Loucy (cell line): ENCODE data around the gene RPL13.

Experiments used
- H2AFZ ChIP-seq: fragments of 200-600 bp; sonication (generic); 2 replicates; pipeline ENCODE4 v1.6.0; 2016; ENCODE audit warnings: antibody characterized with exemption, mild to moderate bottlenecking, low read length, moderate library complexity
- H3F3A ChIP-seq: fragments of 200-600 bp; 2 replicates; pipeline ENCODE4 v1.6.0; 2016; ENCODE audit warnings: antibody characterized with exemption, low read depth, mild to moderate bottlenecking
- H3K27me3 ChIP-seq: fragments of 200-600 bp; sonication (generic); 2 replicates; pipeline ENCODE4 v1.6.1; 2014; ENCODE audit warnings: low read length, mild to moderate bottlenecking; ENCODE audit not compliant: insufficient read depth, poor library complexity, severe bottlenecking
- H3K36me3 ChIP-seq: fragments of 200-600 bp; sonication (generic); 2 replicates; pipeline ENCODE4 v1.6.1; 2016; ENCODE audit warnings: low read length; ENCODE audit not compliant: insufficient read depth
- H3K4me1 ChIP-seq: fragments of 200-600 bp; sonication (generic); 2 replicates; pipeline ENCODE4 v1.5.1; 2014; ENCODE audit warnings: low read length, mild to moderate bottlenecking; ENCODE audit not compliant: insufficient read depth, poor library complexity, severe bottlenecking
- H3K4me2 ChIP-seq: fragments of 200-600 bp; sonication (generic); 2 replicates; pipeline ENCODE4 v1.6.0; 2014; ENCODE audit warnings: antibody characterized with exemption, low read length, low read depth, mild to moderate bottlenecking; ENCODE audit not compliant: poor library complexity, severe bottlenecking
- H3K4me3 ChIP-seq: fragments of 200-600 bp; sonication (generic); 2 replicates; pipeline ENCODE4 v1.5.1; 2014; ENCODE audit warnings: low read length, mild to moderate bottlenecking, mixed read lengths; ENCODE audit not compliant: poor library complexity, severe bottlenecking
- H3K79me2 ChIP-seq: fragments of 200-600 bp; sonication (generic); 2 replicates; pipeline ENCODE4 v1.6.1; 2014; ENCODE audit warnings: low read length; ENCODE audit not compliant: insufficient read depth
- H3K9ac ChIP-seq: fragments of 200-600 bp; sonication (generic); 2 replicates; pipeline ENCODE4 v1.6.0; 2014; ENCODE audit warnings: mild to moderate bottlenecking, low read depth, low read length, moderate library complexity; ENCODE audit not compliant: poor library complexity, severe bottlenecking
- H3K9me2 ChIP-seq: fragments of 200-600 bp; sonication (generic); replicated peaks from 2 replicates; pipeline ENCODE4 v1.6.1; 2016; ENCODE audit warnings: low read depth, low read length, mixed read lengths
- H3K9me3 ChIP-seq: fragments of 200-600 bp; sonication (generic); 2 replicates; pipeline ENCODE4 v1.6.1; 2014; ENCODE audit warnings: mild to moderate bottlenecking, antibody characterized with exemption, low read length, low read depth; ENCODE audit not compliant: insufficient read depth
- H4K20me1 ChIP-seq: fragments of 200-600 bp; sonication (generic); 2 replicates; pipeline ENCODE4 v1.6.0; 2014; ENCODE audit warnings: antibody characterized with exemption, low read length, mild to moderate bottlenecking; ENCODE audit not compliant: insufficient read depth, poor library complexity, severe bottlenecking
- CTCF ChIP-seq: fragments of 200-600 bp; sonication (generic); conservative IDR thresholded peaks from 2 replicates; pipeline ENCODE4 v1.5.1; 2014; ENCODE audit warnings: mild to moderate bottlenecking, antibody characterized with exemption, low read length
- EZH2phosphoT487 ChIP-seq: fragments of 200-600 bp; IDR thresholded peaks from 2 replicates; pipeline ENCODE4 v1.6.1; 2018; ENCODE audit warnings: antibody characterized with exemption, mild to moderate bottlenecking, moderate library complexity, borderline replicate concordance

RPL13 gene

GRCh38 chr16:89595330-89596060 lies 35.0 kb downstream of the RPL13 start:
- no peaks in the 10 kb centered on the region for H3F3A ChIP-seq
- H3K4me2 ChIP-seq = peak overlapping the region; percentile 65
- H3K36me3 ChIP-seq = no peaks in the 10 kb centered on the region

GRCh38 chr16:89596061-89596689 lies 35.7 kb downstream of the RPL13 start:
- H3K36me3 ChIP-seq = no peaks in the 10 kb centered on the region
- H3K4me3 ChIP-seq = no peak overlapping the region
- no peaks in the 10 kb centered on the region for H3K9me2 ChIP-seq
- H3K4me1 ChIP-seq = peaks cover 6% of the 10 kb centered on the region
- no peak overlapping the region for H3K4me2 ChIP-seq
- H3K79me2 ChIP-seq = no peaks in the 10 kb centered on the region
- no peaks in the 10 kb centered on the region for H3F3A ChIP-seq
- no peak overlapping the region for H2AFZ ChIP-seq
- TF ChIP-seq EZH2phosphoT487 = no peak
- no peak for TF ChIP-seq CTCF
- no peaks in the 10 kb centered on the region for H3K27me3 ChIP-seq
- no peaks in the 10 kb centered on the region for H4K20me1 ChIP-seq
- H3K9me3 ChIP-seq = no peaks in the 10 kb centered on the region
- H3K9ac ChIP-seq = no peak overlapping the region

More at GRCh38 chr16:89595330-89596060, 35.0 kb downstream of the RPL13 start:
- no peaks in the 10 kb centered on the region for H3K27me3 ChIP-seq
- peak overlapping the region; percentile 17 for H3K4me3 ChIP-seq
- H4K20me1 ChIP-seq = no peaks in the 10 kb centered on the region
- H3K9me2 ChIP-seq = no peaks in the 10 kb centered on the region
- no peak overlapping the region for H3K9ac ChIP-seq
- TF ChIP-seq EZH2phosphoT487 (no peak), CTCF (no peak)
- no peaks in the 10 kb centered on the region for H3K9me3 ChIP-seq
- H3K79me2 ChIP-seq = no peaks in the 10 kb centered on the region
- H3K4me1 ChIP-seq = peaks cover 6% of the 10 kb centered on the region
- H2AFZ ChIP-seq = no peak overlapping the region

- Histone ChIP-seq H3K27me3 (no peaks in the 10 kb centered on the region), H2AFZ (no peak overlapping the region), H3F3A (no peaks in the 10 kb centered on the region), H3K9ac (no peak overlapping the region), H3K4me3 (no peak overlapping the region), H3K9me2 (no peaks in the 10 kb centered on the region), H3K36me3 (no peaks in the 10 kb centered on the region), H3K4me1 (peaks cover 7% of the 10 kb centered on the region), H3K79me2 (no peaks in the 10 kb centered on the region), H3K9me3 (no peaks in the 10 kb centered on the region), H4K20me1 (no peaks in the 10 kb centered on the region), H3K4me2 (no peak overlapping the region)
- TF ChIP-seq CTCF (no peak), EZH2phosphoT487 (no peak)
Measured at GRCh38 chr16:89596957-89597649, 36.6 kb downstream of the RPL13 start.
